OCI-LY3 (cell line): ENCODE data around the gene UGT3A1.

Experiments used
- CTCF ChIP-seq: fragments of 200-600, 300-600 bp; sonication (generic); IDR thresholded peaks from 2 replicates; pipeline ENCODE4 v1.5.1; 2014; ENCODE audit warnings: antibody characterized with exemption, low read length, low read depth
- EZH2phosphoT487 ChIP-seq: fragments of 200-600 bp; shearing (Covaris generic); IDR thresholded peaks from 2 replicates; pipeline ENCODE4 v1.6.1; 2018; ENCODE audit warnings: antibody characterized with exemption, mixed run types, low read depth

GRCh38 chr5:36007366-36007765 lies 16.2 kb upstream of the UGT3A1 start:
- no peak for TF ChIP-seq CTCF
- TF ChIP-seq EZH2phosphoT487, result no peak
